Panc1 (cell line): ENCODE results near the gene ZNF19. TPM values are rescaled to one million over a fixed set of nuclear protein-coding genes. Genes with fewer than 3 reads are reported as not detected.

Source experiments
- ATAC-seq: fragments of 200-7000 bp; cut with Tn5 transposase; 2 replicates; pipeline ENCODE4 v1.9.1; 2020; ENCODE audit warnings: mild to moderate bottlenecking, moderate library complexity
- BruUV-seq: library from RNA; stranded (reverse); fragments of 400-500 nt; replicated peaks from 2 replicates; lab custom pipeline; 2021; lab: Mats Ljungman, UMichigan
- CTCF ChIA-PET: fragments of 300-600 bp; sonication (Branson Sonifier 250); formaldehyde crosslinking; loops from one replicate; lab custom pipeline; 2022; ENCODE audit warnings: antibody characterized with exemption; lab: Charles Lee
- POLR2A ChIA-PET: fragments of 300-600 bp; sonication (Branson Sonifier 250); formaldehyde crosslinking; loops from one replicate; lab custom pipeline; 2022; ENCODE audit warnings: antibody characterized with exemption; lab: Charles Lee
- DNase-seq: peaks from one replicate; pipeline ENCODE4 v3.0.0-alpha.2; 2010; ENCODE audit warnings: low read depth, low spot score
- H3K27ac ChIP-seq: 2 replicates; pipeline ENCODE4 v1.5.1; 2011; ENCODE audit warnings: mild to moderate bottlenecking, low read length, inconsistent platforms
- H3K27me3 ChIP-seq: fragments of 200-500 bp; sonication (Bioruptor generic); 2 replicates; pipeline ENCODE4 v1.6.0; 2014; ENCODE audit warnings: low read length, inconsistent platforms; ENCODE audit not compliant: control insufficient read depth, insufficient read depth
- H3K36me3 ChIP-seq: fragments of 200-500 bp; sonication (Bioruptor generic); 2 replicates; pipeline ENCODE4 v1.5.1; 2014; ENCODE audit warnings: inconsistent platforms, mild to moderate bottlenecking, low read length, moderate library complexity; ENCODE audit not compliant: control insufficient read depth, insufficient read depth
- H3K4me1 ChIP-seq: 2 replicates; pipeline ENCODE4 v1.5.1; 2011; ENCODE audit warnings: inconsistent platforms, mild to moderate bottlenecking, low read length, moderate library complexity; ENCODE audit not compliant: control insufficient read depth, insufficient read depth
- H3K4me3 ChIP-seq, 2 experiments: 2 replicates each; pipeline ENCODE4 v1.5.1; 2011 to 2012; ENCODE audit warnings: low read depth in 2 of 2, low read length in 2 of 2, mild to moderate bottlenecking in 2 of 2, inconsistent platforms in 1 of 2, moderate library complexity in 1 of 2
- H3K9me3 ChIP-seq: fragments of 200-500 bp; sonication (Bioruptor generic); 2 replicates; pipeline ENCODE4 v1.5.1; 2014; ENCODE audit warnings: low read depth, mild to moderate bottlenecking, inconsistent platforms, low read length, moderate library complexity; ENCODE audit not compliant: control insufficient read depth, insufficient read depth
- POLR2AphosphoS5 ChIP-seq: IDR thresholded peaks from 2 replicates; pipeline ENCODE4 v1.6.1; 2012; ENCODE audit warnings: mild to moderate bottlenecking, low read depth, low read length, moderate library complexity
- SIN3A ChIP-seq: IDR thresholded peaks from 2 replicates; pipeline ENCODE4 v1.6.1; 2012; ENCODE audit warnings: low read depth, mild to moderate bottlenecking, low read length, moderate library complexity, borderline replicate concordance; ENCODE audit not compliant: insufficient read depth
- TCF7L2 ChIP-seq: IDR thresholded peaks from 2 replicates; pipeline ENCODE4 v1.6.1; 2011; ENCODE audit warnings: mild to moderate bottlenecking, low read depth, low read length, inconsistent platforms
- in situ Hi-C: cut with HindIII; loops from 2 replicates; pipeline ENCODE4 v1.10.0; 2016; ENCODE audit warnings: low sequenced_read_pairs, low pct_unique_long_range_greater_than_20kb
- intact Hi-C: fragments of 100-400 bp; cut with micrococcal nuclease; formaldehyde crosslinking; loops from one replicate; pipeline ENCODE4 v1.10.0; 2022; ENCODE audit not compliant: unreplicated experiment
- total RNA-seq: library from RNA; stranded (reverse); gene quantifications from one replicate; pipeline ENCODE4 v1.2.1, GENCODE V29; 2021; ENCODE audit not compliant: unreplicated experiment
- TF ChIP-seq, protein P1 (sequence below), 2 experiments: IDR thresholded peaks; 2 replicates each; pipeline ENCODE4 v1.6.1; 2011 to 2012; ENCODE audit warnings: low read depth in 2 of 2, control low read depth in 1 of 2, low read length in 1 of 2, mild to moderate bottlenecking in 1 of 2, moderate library complexity in 1 of 2; ENCODE audit not compliant: insufficient read depth in 1 of 2
- TF ChIP-seq, protein P2 (sequence below): fragments of 450-650 bp; IDR thresholded peaks from 2 replicates; pipeline ENCODE4 v1.5.1; 2017; ENCODE audit warnings: mild to moderate bottlenecking

Gene ZNF19
- total RNA-seq, 1 experiment from 2014 or later = 2.5 TPM

DNA sequence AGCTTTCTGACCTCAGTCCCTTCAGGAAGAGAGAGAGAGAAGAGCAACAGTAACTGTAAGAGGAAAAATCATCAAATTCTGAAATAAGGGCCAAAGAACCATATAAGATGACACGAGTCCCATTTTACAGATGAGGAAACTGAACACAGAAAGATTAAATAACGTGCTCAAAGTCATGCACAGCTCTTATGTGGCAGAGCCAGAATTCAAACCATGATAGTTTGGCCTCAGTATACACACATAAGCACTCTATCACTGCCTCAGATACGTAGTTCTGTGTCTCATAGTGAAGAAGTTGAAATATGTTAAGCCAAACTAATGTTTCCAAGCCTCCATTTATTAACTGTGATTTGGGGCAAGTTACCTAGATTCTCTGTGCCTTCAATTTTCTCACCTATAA lies 1.9 kb upstream of the ZNF19 start:
- BruUV-seq = no TSS peak
- Histone ChIP-seq H3K27me3 (no peaks in the 10 kb centered on the region), H3K4me1 (no peaks in the 10 kb centered on the region), H3K9me3 (no peaks in the 10 kb centered on the region), H3K27ac (no peak overlapping the region), H3K4me3 (no peak overlapping the region), H3K36me3 (no peaks in the 10 kb centered on the region)
- no peak for TF ChIP-seq POLR2AphosphoS5
- TF ChIP-seq, protein P1, sequence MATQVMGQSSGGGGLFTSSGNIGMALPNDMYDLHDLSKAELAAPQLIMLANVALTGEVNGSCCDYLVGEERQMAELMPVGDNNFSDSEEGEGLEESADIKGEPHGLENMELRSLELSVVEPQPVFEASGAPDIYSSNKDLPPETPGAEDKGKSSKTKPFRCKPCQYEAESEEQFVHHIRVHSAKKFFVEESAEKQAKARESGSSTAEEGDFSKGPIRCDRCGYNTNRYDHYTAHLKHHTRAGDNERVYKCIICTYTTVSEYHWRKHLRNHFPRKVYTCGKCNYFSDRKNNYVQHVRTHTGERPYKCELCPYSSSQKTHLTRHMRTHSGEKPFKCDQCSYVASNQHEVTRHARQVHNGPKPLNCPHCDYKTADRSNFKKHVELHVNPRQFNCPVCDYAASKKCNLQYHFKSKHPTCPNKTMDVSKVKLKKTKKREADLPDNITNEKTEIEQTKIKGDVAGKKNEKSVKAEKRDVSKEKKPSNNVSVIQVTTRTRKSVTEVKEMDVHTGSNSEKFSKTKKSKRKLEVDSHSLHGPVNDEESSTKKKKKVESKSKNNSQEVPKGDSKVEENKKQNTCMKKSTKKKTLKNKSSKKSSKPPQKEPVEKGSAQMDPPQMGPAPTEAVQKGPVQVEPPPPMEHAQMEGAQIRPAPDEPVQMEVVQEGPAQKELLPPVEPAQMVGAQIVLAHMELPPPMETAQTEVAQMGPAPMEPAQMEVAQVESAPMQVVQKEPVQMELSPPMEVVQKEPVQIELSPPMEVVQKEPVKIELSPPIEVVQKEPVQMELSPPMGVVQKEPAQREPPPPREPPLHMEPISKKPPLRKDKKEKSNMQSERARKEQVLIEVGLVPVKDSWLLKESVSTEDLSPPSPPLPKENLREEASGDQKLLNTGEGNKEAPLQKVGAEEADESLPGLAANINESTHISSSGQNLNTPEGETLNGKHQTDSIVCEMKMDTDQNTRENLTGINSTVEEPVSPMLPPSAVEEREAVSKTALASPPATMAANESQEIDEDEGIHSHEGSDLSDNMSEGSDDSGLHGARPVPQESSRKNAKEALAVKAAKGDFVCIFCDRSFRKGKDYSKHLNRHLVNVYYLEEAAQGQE (IDR thresholded peaks at IDR 0.05; ENCODE audit: insufficient read depth in 1 of 2, low read depth in 2 of 2, low read length in 1 of 2) = no peak
- TF ChIP-seq SIN3A = no peak
- TF ChIP-seq, protein P2, sequence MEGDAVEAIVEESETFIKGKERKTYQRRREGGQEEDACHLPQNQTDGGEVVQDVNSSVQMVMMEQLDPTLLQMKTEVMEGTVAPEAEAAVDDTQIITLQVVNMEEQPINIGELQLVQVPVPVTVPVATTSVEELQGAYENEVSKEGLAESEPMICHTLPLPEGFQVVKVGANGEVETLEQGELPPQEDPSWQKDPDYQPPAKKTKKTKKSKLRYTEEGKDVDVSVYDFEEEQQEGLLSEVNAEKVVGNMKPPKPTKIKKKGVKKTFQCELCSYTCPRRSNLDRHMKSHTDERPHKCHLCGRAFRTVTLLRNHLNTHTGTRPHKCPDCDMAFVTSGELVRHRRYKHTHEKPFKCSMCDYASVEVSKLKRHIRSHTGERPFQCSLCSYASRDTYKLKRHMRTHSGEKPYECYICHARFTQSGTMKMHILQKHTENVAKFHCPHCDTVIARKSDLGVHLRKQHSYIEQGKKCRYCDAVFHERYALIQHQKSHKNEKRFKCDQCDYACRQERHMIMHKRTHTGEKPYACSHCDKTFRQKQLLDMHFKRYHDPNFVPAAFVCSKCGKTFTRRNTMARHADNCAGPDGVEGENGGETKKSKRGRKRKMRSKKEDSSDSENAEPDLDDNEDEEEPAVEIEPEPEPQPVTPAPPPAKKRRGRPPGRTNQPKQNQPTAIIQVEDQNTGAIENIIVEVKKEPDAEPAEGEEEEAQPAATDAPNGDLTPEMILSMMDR = no peak
- no peak for TF ChIP-seq TCF7L2
- CTCF ChIA-PET = no interaction called here
- in situ Hi-C loops = no loop called here
- intact Hi-C loops = no loop called here
- POLR2A ChIA-PET = no interaction called here
- ATAC-seq (no peak), DNase-seq (no peak)

DNA sequence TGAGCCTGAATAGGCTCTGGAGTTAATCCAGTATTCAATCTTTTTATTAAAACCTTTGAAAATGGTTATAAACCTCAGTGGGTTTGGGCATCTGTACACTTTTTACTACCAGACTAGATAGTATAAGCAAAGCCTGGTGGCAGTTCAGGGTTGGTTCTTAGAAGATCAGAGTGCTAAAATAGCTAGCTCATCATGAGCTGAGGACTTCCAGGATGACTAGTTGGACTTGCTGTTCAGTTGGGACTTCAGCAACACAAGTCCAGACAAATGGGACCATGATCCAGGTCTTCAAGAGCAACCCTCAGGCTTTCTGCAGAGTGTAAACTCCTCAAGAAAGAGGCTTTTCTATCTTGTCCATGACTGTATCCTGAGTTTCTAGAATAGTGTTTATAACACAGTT lies 1.2 kb upstream of the ZNF19 start:
- no peak for ATAC-seq
- intact Hi-C loops = no loop called here
- no TSS peak for BruUV-seq

More for the DNA sequence above, 1.2 kb upstream of the ZNF19 start:
- no peak for TF ChIP-seq SIN3A
- TF ChIP-seq, protein P1 (IDR thresholded peaks at IDR 0.05; ENCODE audit: insufficient read depth in 1 of 2, low read depth in 2 of 2, low read length in 1 of 2) = no peak
- TF ChIP-seq, protein P2 = no peak
- TF ChIP-seq TCF7L2 = no peak
- TF ChIP-seq POLR2AphosphoS5 = no peak
- ChIA-PET CTCF (no interaction called here), POLR2A (no interaction called here)
- Histone ChIP-seq H3K4me1 (no peaks in the 10 kb centered on the region), H3K27me3 (no peaks in the 10 kb centered on the region), H3K27ac (no peak overlapping the region), H3K4me3 (no peak overlapping the region), H3K9me3 (no peaks in the 10 kb centered on the region), H3K36me3 (no peaks in the 10 kb centered on the region)
- in situ Hi-C loops = no loop called here
- no peak for DNase-seq
